ENCODE results near the gene TUFT1.

GRCh38 chr1:151529781-151530180 is 10.3 kb upstream of the TUFT1 start:
- TF ChIP-seq CTCF (IDR thresholded peaks at IDR 0.05) (no peak), SREBF2 (IDR thresholded peaks at IDR 0.05) (no peak), MAFK (IDR thresholded peaks at IDR 0.05; ENCODE audit: partially characterized antibody) (no peak), EP300 (IDR thresholded peaks at IDR 0.05) (no peak), REST (IDR thresholded peaks at IDR 0.05) (no peak), HOXA7 (CRISPR knock-in tag; IDR thresholded peaks at IDR 0.05) (no peak)

All from A549 (cell line).